Stimulated activated CD8-positive, alpha-beta memory T cell treated with anti-CD3 and anti-CD28 coated beads, Interleukin-12 subunit alpha, Interleukin-12 subunit beta, amount 100 ng/mL, for 4 hours (primary cell): ENCODE results near the gene NUDT19.
"Not testable (repeated sequence)": the region's sequence is repeated elsewhere in the genome, so short reads cannot be mapped to it uniquely, and the experiment has no call there.

Source experiments
- DNase-seq: peaks from one replicate; pipeline ENCODE4 v3.0.0-alpha.2; 2020; ENCODE audit warnings: low read depth

Gene NUDT19

GRCh38 chr19:32675720-32676185 is 15.9 kb upstream of the NUDT19 start, which contains the start of gene RGS9BP:
TSS of gene RGS9BP (plus strand) at chr19:32675848. CDS start at chr19:32676264, 416 bp downstream.
- peak; percentile 43 for DNase-seq

GRCh38 chr19:32676186-32676894 is 15.3 kb upstream of the NUDT19 start:
- DNase-seq = no peak

DNA sequence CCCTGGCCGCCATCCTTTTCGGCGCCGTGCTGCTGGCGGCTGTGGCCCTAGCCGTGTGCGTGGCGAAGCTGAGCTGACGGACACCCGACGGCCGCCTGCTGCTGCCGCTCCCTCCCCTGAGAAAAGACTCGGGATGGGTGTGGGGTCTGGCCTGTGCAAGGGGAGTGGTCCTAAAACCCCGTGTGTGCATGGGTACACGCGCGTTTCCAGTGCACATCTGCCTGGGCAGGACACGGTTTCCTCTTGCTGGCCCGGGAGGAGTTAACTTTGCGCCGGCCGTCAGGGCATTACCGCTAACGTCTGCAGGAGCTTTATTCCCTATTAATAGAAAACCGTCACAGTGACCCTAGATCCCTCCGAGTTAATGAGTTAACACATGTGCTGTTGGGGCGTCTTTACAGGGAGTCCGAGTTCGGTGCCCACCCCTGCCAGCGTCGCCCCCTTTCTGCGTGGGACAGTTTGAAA is 14.7 kb upstream of the NUDT19 start:
- no peak for DNase-seq

GRCh38 chr19:32677657-32678056 is 14.0 kb upstream of the NUDT19 start:
- no peak for DNase-seq

DNA sequence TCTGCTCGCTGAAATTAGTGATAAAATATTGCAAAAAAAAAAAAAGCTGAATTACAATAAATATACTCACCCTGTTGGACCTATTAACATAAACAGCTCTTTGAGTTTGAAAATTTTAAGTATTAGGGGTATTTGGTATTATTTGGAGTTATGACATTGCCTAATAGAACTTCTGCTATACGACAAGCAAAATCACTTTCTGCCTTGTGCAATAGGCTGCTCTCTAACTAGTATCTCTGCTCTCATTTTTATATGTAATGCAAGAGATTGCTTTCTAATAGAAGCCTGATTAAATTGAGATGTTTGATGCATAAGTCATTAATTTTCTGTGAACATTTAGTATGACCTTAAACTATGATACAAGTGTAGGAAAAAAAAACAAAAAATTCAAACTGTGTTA is 10.6 kb upstream of the NUDT19 start:
- no peak for DNase-seq

DNA sequence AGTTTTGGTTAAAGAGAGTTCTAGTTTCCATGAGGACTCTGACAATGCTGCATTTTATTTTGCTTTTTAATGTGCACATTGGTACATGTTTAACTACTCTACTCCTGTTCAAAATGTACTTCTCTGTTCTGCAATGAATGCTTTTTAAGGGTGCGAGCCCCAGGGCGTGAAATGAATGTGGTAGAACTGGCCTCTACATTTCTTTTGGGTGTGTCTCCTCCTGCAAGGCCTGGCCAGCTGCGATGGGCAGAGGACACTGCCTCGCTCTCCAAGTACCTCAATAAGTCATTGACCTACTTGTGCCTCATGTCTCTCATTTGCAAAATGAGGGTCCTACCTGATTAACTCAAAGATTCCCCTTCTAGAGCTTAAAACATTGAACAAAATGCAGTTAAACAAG is 9.3 kb upstream of the NUDT19 start:
- DNase-seq = no peak

GRCh38 chr19:32686847-32687475 is 4.7 kb upstream of the NUDT19 start:
- no peak for DNase-seq

DNA sequence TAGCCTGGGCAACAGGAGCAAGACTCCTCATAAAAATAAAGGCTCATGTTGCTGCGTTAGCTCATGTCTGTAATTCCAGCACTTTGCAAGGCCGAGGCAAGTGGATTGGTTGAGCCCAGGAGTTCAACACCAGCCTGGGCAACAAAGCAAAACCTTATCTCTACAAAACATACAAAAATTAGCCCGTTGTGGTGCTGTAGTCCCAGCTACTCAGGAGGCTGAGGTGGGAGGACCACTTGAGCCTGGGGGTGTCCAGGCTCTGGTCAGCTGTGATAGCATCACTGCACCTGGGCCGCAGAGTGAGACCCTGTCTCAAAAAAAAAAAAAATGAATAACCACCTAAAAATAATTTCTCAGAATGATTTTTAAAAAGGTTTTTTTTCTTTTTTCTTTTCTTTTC is 3.9 kb upstream of the NUDT19 start:
- DNase-seq = no peak

- no peak for DNase-seq
Observed at GRCh38 chr19:32688311-32688710, 3.3 kb upstream of the NUDT19 start.

DNA sequence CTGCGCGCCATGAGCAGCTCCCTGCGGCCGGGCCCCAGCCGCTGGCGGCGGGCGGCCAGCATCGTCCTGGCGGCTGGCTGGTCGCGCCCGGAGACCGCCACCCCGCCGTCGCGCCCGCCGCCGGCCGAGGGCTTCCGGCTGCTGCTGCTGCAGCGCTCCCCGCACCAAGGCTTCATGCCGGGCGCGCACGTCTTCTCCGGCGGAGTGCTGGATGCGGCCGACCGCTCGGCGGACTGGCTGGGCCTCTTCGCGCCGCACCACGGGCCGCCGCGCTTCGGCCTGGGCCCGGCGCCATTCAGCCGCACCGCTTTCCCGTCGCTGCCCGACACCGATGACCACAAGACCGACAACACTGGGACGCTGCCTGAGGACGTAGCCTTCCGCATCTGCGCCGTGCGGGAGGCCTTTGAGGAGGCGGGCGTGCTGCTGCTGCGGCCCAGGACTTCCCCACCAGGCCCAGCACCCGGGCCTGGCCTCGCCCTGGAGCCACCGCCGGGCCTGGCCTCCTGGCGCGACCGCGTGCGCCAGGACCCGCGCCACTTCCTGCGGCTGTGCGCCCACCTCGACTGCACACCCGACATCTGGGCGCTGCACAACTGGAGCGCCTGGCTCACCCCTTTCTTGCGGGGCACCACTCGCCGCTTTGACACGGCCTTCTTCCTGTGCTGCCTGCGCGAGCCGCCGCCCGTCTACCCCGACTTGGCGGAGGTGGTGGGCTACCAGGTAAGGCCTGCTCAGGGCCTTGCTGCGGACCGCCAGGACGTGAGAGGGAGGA is 518 bp downstream of the NUDT19 start:
- peak; percentile 29 for DNase-seq

DNA sequence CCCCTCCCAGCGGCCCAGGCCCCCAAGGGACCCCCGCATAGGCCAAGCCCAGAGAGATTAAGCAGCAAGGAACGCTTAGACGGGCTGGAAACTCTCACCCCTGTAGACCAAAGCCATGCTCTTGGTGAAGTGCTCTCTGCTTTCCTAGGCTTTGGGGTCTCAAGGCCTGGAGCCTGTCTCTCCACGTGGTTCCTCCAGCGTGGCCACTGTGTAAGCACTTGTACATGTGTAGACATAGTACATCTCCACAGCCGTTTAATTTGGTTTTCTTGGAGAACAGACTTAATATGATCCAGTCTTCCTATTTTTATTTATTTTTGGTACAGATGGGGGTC is 1.1 kb downstream of the NUDT19 start:
- no peak for DNase-seq

DNA sequence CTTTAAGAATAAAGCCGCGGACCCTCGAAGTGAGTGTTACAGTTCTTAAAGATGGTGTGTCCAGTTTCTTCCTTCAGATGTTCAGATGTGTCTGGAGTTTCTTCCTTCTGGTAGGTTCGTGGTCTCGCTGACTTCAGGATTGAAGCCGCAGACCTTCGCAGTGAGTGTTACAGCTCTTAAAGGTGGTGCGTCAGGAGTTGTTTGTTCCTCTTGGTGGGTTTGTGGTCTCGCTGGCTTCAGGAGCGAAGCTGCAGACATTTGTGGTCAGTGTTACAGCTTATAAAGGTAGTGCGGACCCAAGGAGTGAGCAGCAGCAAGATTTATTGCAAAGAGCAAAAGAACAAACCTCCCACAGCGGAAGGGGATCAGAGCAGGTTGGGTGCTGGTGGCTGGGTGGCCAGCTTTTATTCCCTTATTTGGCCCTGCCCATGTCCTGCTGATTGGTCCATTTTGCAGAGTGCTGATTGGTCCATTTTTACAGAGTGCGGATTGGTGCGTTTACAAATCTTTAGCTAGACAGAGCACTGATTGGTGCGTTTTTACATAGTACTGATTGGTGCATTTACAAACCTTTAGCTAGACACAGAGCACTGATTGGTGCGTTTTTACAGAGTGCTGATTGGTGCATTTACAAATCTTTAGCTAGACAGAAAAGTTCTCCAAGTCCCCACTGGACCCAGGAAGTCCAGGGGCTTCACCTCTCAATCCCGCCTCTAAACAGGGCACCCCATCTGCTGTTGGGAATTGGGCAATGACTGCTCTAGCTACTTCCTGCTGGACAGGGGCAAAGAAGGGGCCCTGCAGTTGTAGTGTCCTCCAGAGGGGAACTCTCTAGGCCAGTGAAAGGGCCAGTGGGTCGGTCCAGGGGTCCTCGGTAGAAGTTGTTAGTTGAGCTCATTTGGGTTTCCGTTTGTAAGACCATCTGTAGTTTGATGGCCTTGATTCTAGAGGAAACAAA is 1.8 kb downstream of the NUDT19 start:
- peak; percentile 8 for DNase-seq

GRCh38 chr19:32694316-32694715 is 2.7 kb downstream of the NUDT19 start:
- not testable (repeated sequence) for DNase-seq

DNA sequence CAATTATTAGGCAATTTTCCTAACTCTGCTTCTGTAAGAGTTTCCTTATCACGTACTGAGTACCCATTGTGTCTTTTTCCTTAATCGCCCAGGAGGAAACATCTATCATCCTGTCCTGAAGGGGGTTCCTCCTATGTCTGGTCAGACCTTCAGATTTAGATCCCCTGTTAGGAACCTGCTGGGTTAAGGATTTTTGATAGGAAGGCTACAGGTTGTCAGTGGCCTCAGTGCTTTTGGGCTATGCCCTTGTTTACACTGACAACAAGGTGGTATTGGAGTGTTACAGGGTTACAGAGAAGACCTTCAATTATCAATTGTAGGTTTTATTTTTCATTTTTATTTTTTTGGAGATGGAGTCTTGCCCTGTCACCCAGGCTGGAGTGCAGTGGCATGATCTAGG is 3.2 kb downstream of the NUDT19 start:
- DNase-seq = not testable (repeated sequence)

- DNase-seq = not testable (repeated sequence)
Observed at GRCh38 chr19:32695506-32695905, 3.9 kb downstream of the NUDT19 start.

- DNase-seq = not testable (repeated sequence)
Observed at GRCh38 chr19:32696771-32697170, 5.2 kb downstream of the NUDT19 start.

GRCh38 chr19:32700129-32700528 is 8.5 kb downstream of the NUDT19 start:
- not testable (repeated sequence) for DNase-seq

- no peak for DNase-seq
Observed at GRCh38 chr19:32702010-32702409, 10.4 kb downstream of the NUDT19 start.

DNA sequence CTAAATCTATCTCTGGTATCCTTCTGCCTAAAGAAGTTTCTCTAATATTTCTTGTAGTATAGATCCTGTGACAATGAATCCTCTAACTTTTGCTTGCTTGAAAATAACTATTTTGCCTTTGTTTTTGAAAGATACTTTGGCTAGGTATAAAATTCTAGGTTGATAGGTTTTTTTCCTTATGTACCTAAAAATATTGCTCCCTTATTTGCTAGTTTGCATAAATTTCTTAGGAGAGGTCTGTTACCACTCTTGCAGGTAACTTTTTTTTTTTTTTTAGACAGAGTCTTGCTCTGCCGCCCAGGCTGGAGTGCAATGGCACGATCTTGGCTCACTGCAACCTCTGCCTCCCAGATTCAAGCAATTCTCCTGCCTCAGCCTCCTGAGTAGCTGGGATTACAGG is 12.4 kb downstream of the NUDT19 start:
- DNase-seq = not testable (repeated sequence)

DNA sequence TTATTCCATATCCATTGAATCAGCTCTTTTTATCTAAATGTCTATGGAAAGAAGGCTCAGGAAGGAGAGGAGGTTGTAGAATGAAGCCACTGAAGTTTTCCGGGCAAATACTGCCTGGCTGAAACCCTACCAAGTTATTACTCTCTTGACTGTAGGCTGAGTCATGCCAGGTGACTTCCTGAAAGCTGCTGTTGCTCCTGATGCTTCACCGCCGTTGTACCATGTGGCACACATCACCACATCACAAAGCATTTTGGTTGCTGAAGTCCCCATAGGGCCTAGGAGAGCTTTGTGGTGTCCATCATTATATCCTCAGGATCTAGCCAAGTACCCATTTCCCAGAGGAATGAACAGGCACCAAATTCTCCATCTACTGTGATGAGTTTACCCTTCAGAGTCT is 16.8 kb downstream of the NUDT19 start:
- peak; percentile 17 for DNase-seq

DNA sequence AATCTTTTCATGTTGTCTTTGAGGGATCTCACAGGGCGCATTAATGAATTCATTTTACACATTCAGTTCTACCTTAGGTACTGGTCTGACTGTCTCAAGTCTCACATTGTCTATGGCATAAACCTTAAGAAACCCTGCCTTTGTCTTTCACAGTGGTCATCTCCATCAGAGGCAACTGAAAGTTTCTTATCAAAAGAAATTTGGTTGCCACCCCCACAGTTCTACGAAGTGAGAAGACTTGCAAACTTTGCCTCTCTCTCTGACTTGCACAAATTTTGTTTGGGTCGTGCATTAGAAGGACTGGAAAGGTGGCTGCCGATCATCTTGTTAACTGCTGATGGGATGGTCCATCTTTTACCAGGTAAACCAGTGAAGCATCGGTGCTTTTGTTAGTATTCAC is 17.4 kb downstream of the NUDT19 start:
- no peak for DNase-seq

GRCh38 chr19:32711747-32712146 is 20.1 kb downstream of the NUDT19 start:
- DNase-seq = no peak
